ENCODE results near the gene CENPVL1. TPM values are rescaled to one million over a fixed set of nuclear protein-coding genes. Genes with fewer than 3 reads are reported as not detected.

Gene CENPVL1
- total RNA-seq, 1 donor from 2014 or later = not detected

DNA sequence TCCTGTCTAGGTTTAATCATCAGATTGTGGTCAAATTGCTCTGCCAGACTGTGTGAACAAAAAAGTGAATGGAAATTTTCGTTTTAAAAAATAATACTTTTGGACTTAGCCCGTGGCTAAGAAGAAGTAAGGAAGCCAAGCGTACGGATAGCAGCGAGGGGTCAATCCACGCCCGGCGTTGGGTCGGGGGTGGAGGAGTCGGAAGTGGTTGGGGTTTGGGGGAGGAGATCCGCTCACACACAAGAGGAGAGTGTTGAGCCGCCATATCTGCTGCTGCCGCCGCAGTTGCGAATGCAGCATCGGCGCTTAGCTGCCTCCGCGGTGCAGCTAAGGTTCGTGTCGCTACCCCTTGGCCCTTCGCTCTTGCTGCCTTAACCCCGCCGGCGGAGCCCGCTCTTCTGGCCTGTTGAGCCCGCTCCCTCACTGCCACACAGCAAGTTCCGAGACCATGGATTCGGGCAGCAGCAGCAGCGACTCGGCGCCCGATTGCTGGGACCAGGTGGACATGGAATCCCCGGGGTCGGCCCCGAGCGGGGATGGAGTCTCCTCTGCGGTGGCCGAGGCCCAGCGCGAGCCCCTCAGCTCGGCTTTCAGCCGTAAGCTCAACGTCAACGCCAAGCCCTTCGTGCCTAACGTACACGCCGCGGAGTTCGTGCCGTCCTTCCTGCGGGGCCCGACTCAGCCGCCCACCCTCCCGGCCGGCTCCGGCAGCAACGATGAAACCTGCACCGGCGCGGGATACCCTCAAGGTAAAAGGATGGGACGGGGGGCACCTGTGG, 33.1 kb downstream of the CENPVL1 start, which contains the start of gene GSPT2:
TSS of gene GSPT2 (plus strand) at position 264 of the 779 bp plus-strand sequence. CDS start at position 449, 185 bp downstream.
- peaks cover 4% of the 10 kb centered on the region for H3K4me1 Mint-ChIP-seq (ENCODE audit: low read depth, unreplicated experiment)
- H3K27me3 Mint-ChIP-seq (ENCODE audit: unreplicated experiment) = no peaks in the 10 kb centered on the region
- TF ChIP-seq, protein P1, sequence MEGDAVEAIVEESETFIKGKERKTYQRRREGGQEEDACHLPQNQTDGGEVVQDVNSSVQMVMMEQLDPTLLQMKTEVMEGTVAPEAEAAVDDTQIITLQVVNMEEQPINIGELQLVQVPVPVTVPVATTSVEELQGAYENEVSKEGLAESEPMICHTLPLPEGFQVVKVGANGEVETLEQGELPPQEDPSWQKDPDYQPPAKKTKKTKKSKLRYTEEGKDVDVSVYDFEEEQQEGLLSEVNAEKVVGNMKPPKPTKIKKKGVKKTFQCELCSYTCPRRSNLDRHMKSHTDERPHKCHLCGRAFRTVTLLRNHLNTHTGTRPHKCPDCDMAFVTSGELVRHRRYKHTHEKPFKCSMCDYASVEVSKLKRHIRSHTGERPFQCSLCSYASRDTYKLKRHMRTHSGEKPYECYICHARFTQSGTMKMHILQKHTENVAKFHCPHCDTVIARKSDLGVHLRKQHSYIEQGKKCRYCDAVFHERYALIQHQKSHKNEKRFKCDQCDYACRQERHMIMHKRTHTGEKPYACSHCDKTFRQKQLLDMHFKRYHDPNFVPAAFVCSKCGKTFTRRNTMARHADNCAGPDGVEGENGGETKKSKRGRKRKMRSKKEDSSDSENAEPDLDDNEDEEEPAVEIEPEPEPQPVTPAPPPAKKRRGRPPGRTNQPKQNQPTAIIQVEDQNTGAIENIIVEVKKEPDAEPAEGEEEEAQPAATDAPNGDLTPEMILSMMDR (IDR thresholded peaks at IDR 0.05; ENCODE audit: partially characterized antibody, unreplicated experiment) = no peak
- peaks cover 4% of the 10 kb centered on the region for H3K36me3 Mint-ChIP-seq (ENCODE audit: unreplicated experiment)
- peak; percentile 65 for DNase-seq
- H3K9me3 Mint-ChIP-seq (ENCODE audit: unreplicated experiment) = no peaks in the 10 kb centered on the region
- H3K27ac Mint-ChIP-seq (ENCODE audit: unreplicated experiment) = peak within 1 kb of the TSS; percentile 86
- peak within 1 kb of the TSS; percentile 92 for H3K4me3 Mint-ChIP-seq (ENCODE audit: unreplicated experiment)

DNA sequence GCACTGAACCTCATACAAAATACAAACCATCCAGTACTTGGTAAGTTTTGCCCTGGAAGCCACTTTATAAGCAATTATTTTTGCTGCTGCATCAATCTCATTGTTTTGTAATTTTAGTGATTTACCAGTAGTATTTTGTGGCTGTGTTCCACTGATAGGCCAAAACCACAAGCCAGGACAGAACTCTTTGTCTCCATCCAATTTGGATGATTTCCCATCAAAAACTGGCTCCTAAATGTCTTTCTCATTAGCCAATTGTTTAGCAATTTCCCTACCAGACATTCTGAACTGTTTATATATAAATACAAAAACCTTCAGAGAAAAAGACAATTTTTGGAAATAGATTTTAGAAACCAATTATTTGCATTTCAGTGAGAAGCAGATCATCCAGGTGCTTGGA, 37.4 kb downstream of the CENPVL1 start:
- Mint-ChIP-seq H3K27ac (ENCODE audit: unreplicated experiment) (no peak overlapping the region), H3K4me3 (ENCODE audit: unreplicated experiment) (no peak overlapping the region), H3K9me3 (ENCODE audit: unreplicated experiment) (no peaks in the 10 kb centered on the region), H3K27me3 (ENCODE audit: unreplicated experiment) (no peaks in the 10 kb centered on the region), H3K36me3 (ENCODE audit: unreplicated experiment) (peaks cover 4% of the 10 kb centered on the region), H3K4me1 (ENCODE audit: low read depth, unreplicated experiment) (peaks cover 4% of the 10 kb centered on the region)
- no peak for DNase-seq
- TF ChIP-seq, protein P1 (IDR thresholded peaks at IDR 0.05; ENCODE audit: partially characterized antibody, unreplicated experiment) = no peak

DNA sequence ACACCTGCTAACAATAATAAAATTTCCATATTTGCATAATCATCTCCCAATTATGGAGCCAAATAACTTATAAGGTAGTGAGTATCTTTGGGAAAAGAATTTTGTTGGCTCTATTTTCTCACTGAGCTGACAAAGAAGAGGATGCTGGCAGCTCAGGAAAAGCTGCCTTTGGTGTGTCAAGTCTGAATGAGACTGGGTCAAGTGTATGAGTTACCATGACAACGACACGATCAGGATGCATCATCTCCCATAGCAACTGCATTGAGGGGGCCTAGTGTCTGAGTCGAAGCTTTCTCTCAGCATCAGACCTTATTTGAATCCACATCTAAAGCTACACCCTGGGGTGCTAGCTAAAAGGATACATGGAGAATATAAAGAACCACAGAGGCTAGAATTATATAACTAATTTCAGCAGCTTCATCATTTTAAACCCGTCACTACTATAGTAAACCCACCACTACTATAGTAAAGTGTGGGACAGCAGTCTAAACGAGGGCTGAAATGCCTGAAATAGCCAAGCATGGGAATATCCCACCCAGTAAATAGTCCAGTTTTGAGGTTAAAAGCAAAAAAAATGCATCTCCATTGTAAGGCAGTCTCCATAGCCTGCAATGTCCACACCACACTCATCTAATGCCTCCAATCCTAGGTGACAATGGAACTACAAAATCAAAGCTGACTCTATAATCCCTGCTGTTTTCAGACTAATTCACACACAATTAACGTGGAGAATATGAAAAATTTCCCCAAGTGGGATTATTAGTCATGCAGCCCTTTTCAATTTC, 48.9 kb downstream of the CENPVL1 start:
- no peaks in the 10 kb centered on the region for H3K36me3 Mint-ChIP-seq (ENCODE audit: unreplicated experiment)
- H3K4me3 Mint-ChIP-seq (ENCODE audit: unreplicated experiment) = no peak overlapping the region
- TF ChIP-seq, protein P1 (IDR thresholded peaks at IDR 0.05; ENCODE audit: partially characterized antibody, unreplicated experiment) = no peak
- H3K4me1 Mint-ChIP-seq (ENCODE audit: low read depth, unreplicated experiment) = no peaks in the 10 kb centered on the region
- H3K27me3 Mint-ChIP-seq (ENCODE audit: unreplicated experiment) = no peaks in the 10 kb centered on the region
- H3K9me3 Mint-ChIP-seq (ENCODE audit: unreplicated experiment) = no peaks in the 10 kb centered on the region
- DNase-seq = no peak
- H3K27ac Mint-ChIP-seq (ENCODE audit: unreplicated experiment) = no peak overlapping the region

DNA sequence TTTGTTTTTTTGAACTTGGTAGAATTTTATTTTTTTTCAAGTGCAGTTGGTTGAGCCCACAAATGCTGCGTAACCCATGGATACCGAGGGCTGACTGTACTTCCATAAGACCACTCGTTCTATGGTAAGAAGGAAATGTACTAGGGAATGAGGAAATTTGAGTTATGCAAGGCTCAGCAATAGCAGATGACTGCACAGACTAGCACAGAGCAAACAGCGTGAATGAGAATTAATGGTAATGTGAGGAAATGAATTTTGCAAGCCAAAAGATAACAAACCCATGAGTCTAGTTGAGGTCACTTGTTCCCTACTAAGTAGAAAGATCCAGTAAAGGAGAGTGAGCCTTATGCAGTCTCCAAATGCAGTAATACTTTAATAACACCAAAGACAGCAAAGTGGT, 50.3 kb downstream of the CENPVL1 start:
- Mint-ChIP-seq H3K9me3 (ENCODE audit: unreplicated experiment) (no peaks in the 10 kb centered on the region), H3K36me3 (ENCODE audit: unreplicated experiment) (no peaks in the 10 kb centered on the region), H3K27ac (ENCODE audit: unreplicated experiment) (no peak overlapping the region), H3K27me3 (ENCODE audit: unreplicated experiment) (no peaks in the 10 kb centered on the region), H3K4me1 (ENCODE audit: low read depth, unreplicated experiment) (no peaks in the 10 kb centered on the region), H3K4me3 (ENCODE audit: unreplicated experiment) (no peak overlapping the region)
- TF ChIP-seq, protein P1 (IDR thresholded peaks at IDR 0.05; ENCODE audit: partially characterized antibody, unreplicated experiment) = no peak
- no peak for DNase-seq

Other genes with a start within 250 kb of the CENPVL1 start
- 35.0 TPM for gene NUDT11, start 213.9 kb upstream of the CENPVL1 start, total RNA-seq (ENCODE audit: unreplicated experiment)
- gene CENPVL3, start 91.6 kb upstream of the CENPVL1 start, total RNA-seq (ENCODE audit: unreplicated experiment) = 0.42 TPM
- gene CENPVL2, start 27.7 kb upstream of the CENPVL1 start, total RNA-seq (ENCODE audit: unreplicated experiment) = not detected
- gene GSPT2, start 32.9 kb downstream of the CENPVL1 start, total RNA-seq (ENCODE audit: unreplicated experiment) = 14.6 TPM
- gene MAGED1, start 183.1 kb downstream of the CENPVL1 start, total RNA-seq (ENCODE audit: unreplicated experiment) = 202 TPM